ENCODE results near the gene NIT1.
A peak's percentile ranks its signal among the peaks of the same experiment; 100 is the strongest.

The NIT1 gene

GRCh38 chr1:161117759-161118581 lies at the start of gene NIT1, which contains the start of gene PFDN2:
NIT1 (plus strand) TSS chr1:161118105; CDS start chr1:161118177, 72 bp downstream.
PFDN2 (minus strand) TSS chr1:161118037; CDS start chr1:161118026, 11 bp downstream.
- peak; percentile 85 for DNase-seq (ENCODE audit: low spot score)

DNA sequence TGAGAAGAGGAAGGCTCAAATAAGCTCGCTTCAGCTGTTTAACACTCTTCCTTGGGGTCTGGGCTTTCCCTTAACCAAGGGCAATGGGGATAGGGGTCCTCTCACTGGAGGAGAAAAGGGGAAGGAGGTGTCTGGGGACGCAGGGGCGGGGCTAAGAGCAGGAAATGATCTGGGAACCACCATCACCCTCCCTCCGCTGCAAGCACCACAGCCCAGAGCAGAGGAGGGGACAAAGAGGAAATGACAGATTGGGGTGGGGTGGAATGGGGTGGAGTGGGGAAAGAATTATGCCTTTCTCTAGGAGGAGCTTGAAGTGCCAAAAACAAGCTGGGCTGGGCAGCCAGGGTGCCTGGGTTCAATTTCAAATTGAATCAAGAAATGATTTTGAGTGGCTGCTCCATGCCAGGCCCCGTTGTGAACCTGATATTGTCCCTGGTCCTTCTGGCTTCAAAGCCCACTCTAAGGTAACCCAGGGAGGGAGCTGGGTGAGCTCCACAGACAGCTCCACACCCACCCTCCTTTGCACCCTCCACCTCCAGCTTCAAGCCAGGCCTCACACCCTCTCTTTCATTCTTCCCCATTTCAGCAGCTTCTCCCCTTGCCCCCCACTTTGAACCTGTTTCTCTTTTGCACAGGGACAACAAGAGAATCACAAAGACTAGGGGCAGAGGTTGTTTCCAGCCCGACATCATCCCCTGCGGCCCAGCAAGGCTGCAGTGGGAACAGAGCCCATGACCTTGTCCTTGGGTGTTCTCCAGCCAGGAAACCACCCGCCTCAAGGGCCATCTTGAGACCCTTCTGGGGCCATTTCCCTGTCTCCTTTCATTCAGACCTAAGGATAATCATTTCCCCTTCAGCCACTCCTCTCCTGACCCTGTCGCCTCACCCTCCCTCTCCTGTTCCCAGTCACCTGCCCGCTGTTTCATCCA lies 49.3 kb upstream of the NIT1 start:
- peak; percentile 88 for DNase-seq (ENCODE audit: low spot score)

DNA sequence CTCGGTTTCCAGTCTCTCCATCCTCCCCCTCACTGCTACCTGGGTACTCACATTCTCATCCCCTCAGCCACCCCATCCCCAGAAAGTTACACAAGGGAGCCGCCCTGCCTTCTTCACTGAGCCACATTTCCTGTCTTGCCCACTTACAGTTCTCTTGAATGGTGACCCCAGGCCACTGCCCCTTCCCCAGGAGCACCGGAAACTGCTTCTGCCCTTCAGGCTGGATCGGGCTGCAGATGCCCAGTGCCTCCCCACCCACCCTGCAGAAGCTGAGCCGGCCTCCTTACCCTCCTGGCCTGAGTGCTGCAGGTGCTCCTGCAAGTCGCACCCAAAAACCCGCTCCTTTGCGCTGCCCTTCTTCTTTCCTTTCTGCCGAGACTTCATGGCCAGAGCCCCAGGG lies 48.7 kb upstream of the NIT1 start:
- no peak for DNase-seq (ENCODE audit: low spot score)

DNA sequence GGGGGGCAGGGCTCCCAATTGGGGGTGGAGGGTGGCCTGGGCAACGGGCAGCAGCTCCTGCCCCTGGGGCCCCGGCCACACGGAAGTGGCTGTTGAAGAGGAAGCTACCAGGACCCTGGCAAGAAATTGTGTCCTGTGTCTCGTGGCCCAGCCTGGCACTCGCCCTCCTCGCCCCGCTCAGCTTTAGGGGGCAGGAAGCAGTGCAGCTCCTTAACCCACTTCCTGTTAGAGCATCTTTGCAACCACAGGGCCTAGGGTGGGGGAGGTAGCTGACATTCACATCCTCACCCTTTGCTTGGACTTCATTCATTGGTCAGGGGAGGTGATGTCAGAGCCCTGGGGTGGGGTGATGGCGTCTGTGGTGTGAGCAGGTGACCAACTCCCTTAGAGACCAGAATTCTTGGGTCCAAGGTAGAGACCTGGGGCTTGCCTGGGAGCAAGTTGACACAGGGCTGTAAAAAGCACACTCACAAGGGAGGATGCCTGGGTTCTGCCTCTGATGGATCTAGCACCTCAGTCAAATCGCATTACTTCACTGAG lies 48.1 kb upstream of the NIT1 start, which contains the start of gene ARHGAP30:
ARHGAP30 (minus strand) TSS at position 161 of the 540 bp plus-strand sequence. CDS start 267 bp downstream, outside the sequence.
- DNase-seq (ENCODE audit: low spot score): peak; percentile 96

GRCh38 chr1:161070761-161071160 lies 47.1 kb upstream of the NIT1 start:
- no peak for DNase-seq (ENCODE audit: low spot score)

DNA sequence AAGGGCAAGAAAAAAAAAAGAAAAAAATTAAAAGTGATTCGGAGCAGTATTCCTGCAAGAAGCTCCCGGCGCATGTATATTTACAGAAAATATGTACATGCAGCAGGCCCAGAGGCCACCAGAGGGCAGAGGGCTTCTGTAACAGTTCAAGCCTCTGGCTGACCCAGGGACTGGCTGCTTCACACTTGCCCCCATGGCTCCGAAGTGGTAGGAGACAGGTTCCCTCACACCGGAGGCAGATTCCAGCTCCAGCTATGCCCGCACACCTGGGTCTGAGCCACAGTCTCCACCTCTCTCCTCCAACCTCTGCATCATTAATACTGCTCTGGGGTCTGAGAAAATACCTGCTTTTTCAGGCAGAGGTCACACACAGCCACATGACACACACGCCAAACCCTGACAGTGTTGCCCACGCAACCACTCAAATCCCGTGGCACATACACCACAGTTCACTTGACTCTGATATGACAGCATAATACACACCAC lies 46.0 kb upstream of the NIT1 start:
- DNase-seq (ENCODE audit: low spot score): peak; percentile 47

GRCh38 chr1:161072751-161073449 lies 45.0 kb upstream of the NIT1 start:
- no peak for DNase-seq (ENCODE audit: low spot score)

DNA sequence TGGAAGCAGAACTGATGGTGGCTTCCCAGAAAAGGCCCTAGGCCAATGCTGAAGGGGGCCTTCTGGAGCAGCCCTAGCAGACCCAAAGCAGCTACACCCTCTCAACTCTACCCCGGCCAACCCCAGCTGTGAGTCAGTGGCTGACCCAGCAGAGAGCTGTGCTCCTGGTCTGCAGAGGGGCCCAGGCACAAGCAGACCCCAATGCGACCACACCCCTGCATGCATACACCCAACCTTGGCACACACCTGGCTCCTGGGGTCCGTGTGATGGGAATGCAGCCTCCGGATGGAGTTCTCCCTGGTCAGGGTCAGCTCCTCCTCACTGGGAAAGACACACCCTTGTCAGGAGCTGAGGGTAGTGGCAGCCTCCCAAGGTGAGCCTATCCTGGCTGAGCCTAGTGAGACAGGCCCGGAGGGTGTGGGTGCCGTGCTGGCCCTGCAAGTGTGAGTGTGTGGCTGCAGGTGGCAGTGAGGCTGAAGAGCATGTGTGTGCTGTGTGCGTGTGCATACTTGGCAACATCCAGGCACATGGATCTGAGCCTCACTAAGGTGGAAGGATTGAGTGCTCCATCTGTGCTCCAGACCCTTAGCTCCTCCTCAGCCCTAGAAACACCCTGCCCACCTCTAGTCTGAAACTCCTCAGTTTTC lies 44.3 kb upstream of the NIT1 start:
- no peak for DNase-seq (ENCODE audit: low spot score)

DNA sequence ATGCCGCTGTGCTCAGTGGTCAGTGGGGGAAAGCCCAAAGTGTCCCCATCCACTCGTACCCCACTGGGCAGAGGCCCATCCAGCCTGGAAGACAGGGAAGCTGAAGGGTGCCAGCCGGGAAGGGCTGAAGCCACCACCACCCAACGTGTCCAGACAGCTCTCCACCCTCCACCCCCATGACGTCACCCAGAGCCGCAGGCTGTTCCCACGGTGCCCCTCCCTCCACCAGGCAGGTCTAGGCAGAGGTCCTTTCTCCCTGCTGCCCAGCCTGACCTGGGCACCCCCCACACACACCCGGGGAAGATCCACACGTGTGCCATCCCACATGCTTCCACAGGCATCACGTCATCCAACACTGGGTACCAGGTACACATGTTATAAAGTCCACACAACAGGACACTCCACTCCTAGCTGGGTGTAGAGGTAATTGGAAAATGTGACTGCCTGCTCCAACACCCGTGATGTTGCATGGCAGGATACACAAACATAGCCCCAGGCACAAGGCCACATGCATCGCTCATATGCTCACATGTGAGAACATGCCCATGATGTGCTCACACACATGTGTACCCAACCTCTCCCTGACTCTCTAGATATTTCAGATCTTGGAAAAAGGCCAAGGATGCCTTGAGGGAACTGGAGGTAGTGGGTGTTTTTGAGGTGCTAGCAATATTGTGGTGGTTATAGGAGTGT lies 43.1 kb upstream of the NIT1 start:
- no peak for DNase-seq (ENCODE audit: low spot score)

- DNase-seq (ENCODE audit: low spot score): no peak
Observed at GRCh38 chr1:161076410-161076809, 41.5 kb upstream of the NIT1 start.

DNA sequence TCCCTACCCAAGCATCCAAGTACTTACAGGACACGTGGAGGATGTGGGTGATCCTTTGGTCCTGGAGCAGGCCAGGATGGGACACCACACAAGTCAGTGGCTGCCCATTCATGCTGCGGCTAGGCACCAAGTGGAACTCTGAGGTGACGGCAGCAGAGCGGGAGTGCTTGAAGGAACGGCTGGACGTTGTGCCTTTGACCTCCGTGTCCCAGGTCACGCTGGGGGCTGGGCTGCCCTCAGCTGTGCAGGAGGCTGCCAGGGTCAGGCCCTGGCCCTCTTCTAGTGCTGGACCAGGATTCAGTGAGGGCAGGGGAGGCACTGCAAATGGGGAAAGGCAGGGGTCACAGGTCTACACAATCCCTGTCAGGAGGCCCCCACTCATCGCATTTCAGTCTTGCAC lies 40.5 kb upstream of the NIT1 start:
- DNase-seq (ENCODE audit: low spot score): no peak

- DNase-seq (ENCODE audit: low spot score): no peak
Observed at GRCh38 chr1:161079436-161080110, 38.3 kb upstream of the NIT1 start.

GRCh38 chr1:161080441-161081405 lies 37.2 kb upstream of the NIT1 start:
- DNase-seq (ENCODE audit: low spot score): no peak

- DNase-seq (ENCODE audit: low spot score): no peak
Observed at GRCh38 chr1:161081519-161081918, 36.4 kb upstream of the NIT1 start.

DNA sequence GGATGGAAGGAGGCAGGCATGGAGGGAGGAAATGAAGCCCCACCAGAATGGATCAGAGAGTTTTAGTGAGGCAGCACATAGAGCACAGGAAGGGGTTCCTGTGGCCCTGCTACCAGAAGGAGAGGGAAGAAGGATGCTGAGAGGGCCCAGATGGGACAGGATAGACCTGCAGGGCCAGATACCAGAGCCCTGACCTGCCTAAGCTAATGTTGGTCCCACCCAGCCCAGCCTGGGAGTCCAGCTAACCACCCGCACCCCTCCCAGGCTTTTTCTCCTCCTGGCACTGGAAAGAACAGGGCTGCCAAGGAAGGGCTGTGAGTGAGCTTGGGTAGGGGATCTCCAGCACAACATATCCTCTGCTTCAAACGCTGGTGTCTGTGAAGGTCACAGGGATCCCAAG lies 35.4 kb upstream of the NIT1 start:
- no peak for DNase-seq (ENCODE audit: low spot score)

DNA sequence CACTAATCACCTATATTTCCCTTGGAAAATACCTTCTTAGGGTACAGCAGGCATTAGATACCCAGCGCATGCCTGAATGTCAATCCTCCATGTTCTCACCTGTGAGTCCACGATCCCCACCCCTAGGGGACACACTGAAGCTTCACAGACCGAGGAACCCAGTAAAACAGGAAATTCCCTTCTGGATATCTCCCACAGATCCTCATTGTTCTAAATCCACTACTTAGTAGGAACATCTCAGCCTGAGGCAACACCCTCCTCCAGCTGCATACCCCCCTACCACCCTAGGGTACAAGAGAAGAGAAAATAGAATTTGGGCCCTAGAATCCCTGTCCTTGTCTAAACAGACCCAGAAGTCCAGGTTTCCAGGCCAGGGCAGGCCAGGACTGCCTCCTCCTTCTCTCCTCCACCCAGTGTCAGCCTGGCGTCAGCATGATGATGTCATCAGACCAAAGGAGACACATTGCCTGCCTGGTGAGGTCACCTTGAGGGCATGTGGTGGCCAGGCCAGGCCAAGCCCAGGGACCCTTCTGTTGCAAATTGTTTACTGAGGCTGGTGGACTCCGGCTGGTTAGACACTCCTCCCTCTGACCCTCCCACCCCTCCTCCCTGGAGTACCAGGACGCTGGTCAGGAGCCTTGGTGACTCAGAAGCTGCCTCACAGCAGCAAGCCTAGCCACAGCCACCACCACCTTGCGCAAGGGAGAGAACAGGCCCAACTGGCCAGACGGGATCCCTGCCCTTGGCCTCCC lies 34.7 kb upstream of the NIT1 start:
- no peak for DNase-seq (ENCODE audit: low spot score)

GRCh38 chr1:161083748-161084596 lies 33.9 kb upstream of the NIT1 start:
- no peak for DNase-seq (ENCODE audit: low spot score)
